K562 treated with DMSO at 1 percent for 4 hours (cell line): ENCODE results near the gene SIM1. TPM values are rescaled to one million over a fixed set of nuclear protein-coding genes. Genes with fewer than 3 reads are reported as not detected.

Experiments
- total RNA-seq: library from RNA; unstranded; fragments of 300-600 nt; gene quantifications from 2 replicates; pipeline ENCODE4 v1.2.3, GENCODE V29; 2022; ENCODE audit not compliant: insufficient read depth

The SIM1 gene
- not detected in 2 replicates for total RNA-seq

GRCh38 chr6:100464903-100465700 is at the start of gene SIM1:
SIM1 (minus strand) TSS chr6:100464921; CDS start chr6:100463468, 1,453 bp downstream.

